Mucosa of descending colon (tissue), 3 donors: ENCODE results near the gene RHOT1. TPM values are rescaled to one million over a fixed set of nuclear protein-coding genes. Genes with fewer than 3 reads are reported as not detected.

Experiments used
- ATAC-seq: fragments of 200-7000 bp; cut with Tn5 transposase; one replicate; pipeline ENCODE4 v1.9.1; 2020; ENCODE audit warnings: mild to moderate bottlenecking, moderate library complexity
- DNase-seq, 3 donors: peaks; one replicate each; pipeline ENCODE4 v3.0.0-alpha.2; 2020
- H3K36me3 ChIP-seq: fragments of 200-600 bp; one replicate; pipeline ENCODE4 v1.8.0; 2021; ENCODE audit warnings: low read depth, mild to moderate bottlenecking
- H3K4me1 ChIP-seq: fragments of 200-600 bp; one replicate; pipeline ENCODE4 v1.8.0; 2021; ENCODE audit warnings: low read depth, mild to moderate bottlenecking
- H3K4me3 ChIP-seq: fragments of 200-600 bp; one replicate; pipeline ENCODE4 v1.8.0; 2021; ENCODE audit warnings: mild to moderate bottlenecking
- H3K9me3 ChIP-seq: fragments of 200-600 bp; one replicate; pipeline ENCODE4 v1.8.0; 2021; ENCODE audit warnings: mild to moderate bottlenecking
- CTCF ChIP-seq: fragments of 200-600 bp; IDR thresholded peaks from one replicate; pipeline ENCODE4 v1.8.0; 2022; ENCODE audit warnings: antibody characterized with exemption, mild to moderate bottlenecking
- intact Hi-C, 2 donors: fragments of 100-400 bp; cut with DNase I in 1 of 2; cut with micrococcal nuclease in 1 of 2; formaldehyde crosslinking; loops; one replicate each; pipeline versions ENCODE4 v1.11.0 to v1.11.1; 2022; cut with DNase I, micrococcal nuclease
- total RNA-seq, 3 donors: library from RNA; stranded (reverse); fragmentation: NEBNext Ultra II Directional in 2 of 3; extraction: Animal tissue kit (Norgen Biotek cat#: 25700) in 2 of 3; gene quantifications; one replicate each; pipeline versions ENCODE4 v1.2.1 to v1.2.4, GENCODE V29; 2021 to 2023
- donor health status: DM: no; HTN: no; CAD: no; lungs with moderate emphysema.
- donor health status: DM: no; HTN: no; CAD: no.
- donor health status: DM: no; HTN: yes; CAD: no.

The RHOT1 gene
- total RNA-seq, 3 donors from 2014 or later = 21.2 to 48.6 (median 21.4) TPM

GRCh38 chr17:32211671-32212070 lies 69.4 kb downstream of the RHOT1 start:
- intact Hi-C loops = no loop called here
- DNase-seq (no peak), ATAC-seq (no peak)
- Histone ChIP-seq H3K36me3 (no peaks in the 10 kb centered on the region), H3K4me1 (no peaks in the 10 kb centered on the region), H3K9me3 (no peaks in the 10 kb centered on the region), H3K4me3 (no peak overlapping the region)
- TF ChIP-seq CTCF = no peak

GRCh38 chr17:32215696-32216095 lies 73.4 kb downstream of the RHOT1 start:
- H3K4me1 ChIP-seq = no peaks in the 10 kb centered on the region
- no peak overlapping the region for H3K4me3 ChIP-seq
- no peak for TF ChIP-seq CTCF
- no peaks in the 10 kb centered on the region for H3K9me3 ChIP-seq
- no peaks in the 10 kb centered on the region for H3K36me3 ChIP-seq
- intact Hi-C loops = no loop called here
- no peak for DNase-seq
- no peak for ATAC-seq

- Histone ChIP-seq H3K4me3 (no peak overlapping the region), H3K9me3 (no peaks in the 10 kb centered on the region), H3K36me3 (no peaks in the 10 kb centered on the region), H3K4me1 (no peaks in the 10 kb centered on the region)
- DNase-seq (no peak), ATAC-seq (no peak)
- TF ChIP-seq CTCF = no peak
- intact Hi-C loops = no loop called here
Observed at GRCh38 chr17:32222621-32223020, 80.3 kb downstream of the RHOT1 start.

- Histone ChIP-seq H3K4me1 (no peaks in the 10 kb centered on the region), H3K36me3 (no peaks in the 10 kb centered on the region), H3K9me3 (no peaks in the 10 kb centered on the region), H3K4me3 (no peak overlapping the region)
- intact Hi-C loops = no loop called here
- ATAC-seq (no peak), DNase-seq (no peak)
- TF ChIP-seq CTCF = no peak
Observed at GRCh38 chr17:32223703-32224102, 81.4 kb downstream of the RHOT1 start.

- intact Hi-C loops = no loop called here
- H3K36me3 ChIP-seq = no peaks in the 10 kb centered on the region
- no peak for DNase-seq
- H3K4me1 ChIP-seq = no peaks in the 10 kb centered on the region
- no peak overlapping the region for H3K4me3 ChIP-seq
- no peaks in the 10 kb centered on the region for H3K9me3 ChIP-seq
- no peak for TF ChIP-seq CTCF
- ATAC-seq = no peak
Observed at GRCh38 chr17:32226886-32227285, 84.6 kb downstream of the RHOT1 start.

- DNase-seq (no peak), ATAC-seq (no peak)
- Histone ChIP-seq H3K36me3 (no peaks in the 10 kb centered on the region), H3K9me3 (no peaks in the 10 kb centered on the region), H3K4me1 (no peaks in the 10 kb centered on the region), H3K4me3 (no peak overlapping the region)
- TF ChIP-seq CTCF = no peak
- intact Hi-C loops = no loop called here
Observed at GRCh38 chr17:32227910-32228309, 85.6 kb downstream of the RHOT1 start.
